ENCODE measurements around the gene NXN.
"Not testable (repeated sequence)": the region's sequence is repeated elsewhere in the genome, so short reads cannot be mapped to it uniquely, and the experiment has no call there.

Gene NXN

GRCh38 chr17:855569-855968, 124.0 kb downstream of the NXN start:
- DNase-seq, result no peak

- not testable (repeated sequence) for DNase-seq
Measured at GRCh38 chr17:852850-853249, 126.7 kb downstream of the NXN start.

- no peak for DNase-seq
Measured at GRCh38 chr17:852349-852748, 127.2 kb downstream of the NXN start.

- DNase-seq, result no peak
Measured at GRCh38 chr17:851924-852323, 127.7 kb downstream of the NXN start.

GRCh38 chr17:850851-851763, 128.5 kb downstream of the NXN start:
- DNase-seq, result no peak

GRCh38 chr17:850086-850850, 129.3 kb downstream of the NXN start:
- no peak for DNase-seq

GRCh38 chr17:848402-848801, 131.2 kb downstream of the NXN start:
- no peak for DNase-seq

- no peak for DNase-seq
Measured at GRCh38 chr17:846901-847843, 132.4 kb downstream of the NXN start.

GRCh38 chr17:841313-841712, 138.3 kb downstream of the NXN start:
- DNase-seq, result no peak

GRCh38 chr17:838486-838885, 141.1 kb downstream of the NXN start:
- no peak for DNase-seq

- no peak for DNase-seq
Measured at GRCh38 chr17:836151-836550, 143.4 kb downstream of the NXN start.

GRCh38 chr17:835721-836120, 143.9 kb downstream of the NXN start:
- not testable (repeated sequence) for DNase-seq

- no peak for DNase-seq
Measured at GRCh38 chr17:835263-835662, 144.3 kb downstream of the NXN start.

- DNase-seq, result no peak
Measured at GRCh38 chr17:834136-834535, 145.4 kb downstream of the NXN start.

GRCh38 chr17:830950-831349, 148.6 kb downstream of the NXN start:
- no peak for DNase-seq

- DNase-seq, result no peak
Measured at GRCh38 chr17:830381-830780, 149.2 kb downstream of the NXN start.

GRCh38 chr17:829614-830013, 150.0 kb downstream of the NXN start:
- not testable (repeated sequence) for DNase-seq

GRCh38 chr17:828761-829160, 150.8 kb downstream of the NXN start:
- no peak for DNase-seq

- DNase-seq, result no peak
Measured at GRCh38 chr17:826778-827177, 152.8 kb downstream of the NXN start.

GRCh38 chr17:825216-825615, 154.4 kb downstream of the NXN start:
- DNase-seq, result no peak

GRCh38 chr17:824378-824777, 155.2 kb downstream of the NXN start:
- DNase-seq, result no peak

GRCh38 chr17:823501-823902, 156.1 kb downstream of the NXN start:
- DNase-seq, result no peak

- DNase-seq, result no peak
Measured at GRCh38 chr17:819251-819650, 160.3 kb downstream of the NXN start.

Measured in NCI-H1105 (cell line).